Activated CD4-positive, alpha-beta T cell treated with anti-CD3 and anti-CD28 coated beads for 48 hours (primary cell): Measurements from ENCODE around the gene BAD.
"Not testable (repeated sequence)": the region's sequence is repeated elsewhere in the genome, so short reads cannot be mapped to it uniquely, and the experiment has no call there.

Experiments used
- DNase-seq: peaks from one replicate; pipeline ENCODE4 v3.0.0-alpha.2; 2020

BAD gene

GRCh38 chr11:64255135-64256128 lies 29.0 kb downstream of the BAD start:
- DNase-seq = no peak

- DNase-seq = no peak
Measured at GRCh38 chr11:64254326-64254725, 30.1 kb downstream of the BAD start.

DNA sequence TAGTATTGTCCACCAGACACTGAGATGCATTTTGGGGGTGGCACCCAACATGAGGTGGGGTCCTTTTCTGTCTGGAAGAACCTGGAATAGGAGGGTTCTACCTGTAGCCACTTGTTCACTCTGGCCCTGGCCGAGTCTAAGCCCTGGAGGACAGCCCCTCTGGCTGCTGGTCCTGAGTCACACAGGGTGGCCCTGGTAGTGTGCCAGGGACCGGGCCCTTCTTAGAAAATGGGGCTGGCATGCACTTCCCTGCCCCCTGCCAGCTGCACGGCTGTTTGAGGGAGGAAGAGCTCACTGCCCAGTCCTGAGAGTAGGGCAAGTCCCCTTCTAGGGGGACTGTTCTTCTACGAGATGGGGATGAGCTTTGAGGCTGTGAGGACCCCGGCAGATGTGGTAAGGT lies 31.0 kb downstream of the BAD start:
- no peak for DNase-seq

DNA sequence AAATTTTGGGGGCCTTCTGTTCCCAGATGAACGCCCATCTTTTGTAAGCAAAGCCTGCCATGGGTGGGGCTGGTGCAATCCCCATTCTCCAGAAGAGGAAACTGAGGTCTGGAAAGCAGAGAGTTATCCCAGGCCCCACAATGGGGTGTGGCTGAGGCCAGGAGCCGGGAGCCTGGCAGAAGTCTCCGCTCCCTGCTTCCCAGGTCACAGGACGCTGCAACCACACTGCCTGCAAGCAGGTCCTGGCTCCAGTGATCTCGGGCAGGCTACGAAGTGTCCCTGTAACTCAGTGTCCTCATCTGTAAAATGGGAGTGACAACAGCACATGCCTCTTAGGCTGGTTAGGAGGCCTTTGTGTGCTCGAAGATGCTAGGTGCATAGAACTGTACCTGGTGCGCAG lies 31.4 kb downstream of the BAD start:
- no peak for DNase-seq

DNA sequence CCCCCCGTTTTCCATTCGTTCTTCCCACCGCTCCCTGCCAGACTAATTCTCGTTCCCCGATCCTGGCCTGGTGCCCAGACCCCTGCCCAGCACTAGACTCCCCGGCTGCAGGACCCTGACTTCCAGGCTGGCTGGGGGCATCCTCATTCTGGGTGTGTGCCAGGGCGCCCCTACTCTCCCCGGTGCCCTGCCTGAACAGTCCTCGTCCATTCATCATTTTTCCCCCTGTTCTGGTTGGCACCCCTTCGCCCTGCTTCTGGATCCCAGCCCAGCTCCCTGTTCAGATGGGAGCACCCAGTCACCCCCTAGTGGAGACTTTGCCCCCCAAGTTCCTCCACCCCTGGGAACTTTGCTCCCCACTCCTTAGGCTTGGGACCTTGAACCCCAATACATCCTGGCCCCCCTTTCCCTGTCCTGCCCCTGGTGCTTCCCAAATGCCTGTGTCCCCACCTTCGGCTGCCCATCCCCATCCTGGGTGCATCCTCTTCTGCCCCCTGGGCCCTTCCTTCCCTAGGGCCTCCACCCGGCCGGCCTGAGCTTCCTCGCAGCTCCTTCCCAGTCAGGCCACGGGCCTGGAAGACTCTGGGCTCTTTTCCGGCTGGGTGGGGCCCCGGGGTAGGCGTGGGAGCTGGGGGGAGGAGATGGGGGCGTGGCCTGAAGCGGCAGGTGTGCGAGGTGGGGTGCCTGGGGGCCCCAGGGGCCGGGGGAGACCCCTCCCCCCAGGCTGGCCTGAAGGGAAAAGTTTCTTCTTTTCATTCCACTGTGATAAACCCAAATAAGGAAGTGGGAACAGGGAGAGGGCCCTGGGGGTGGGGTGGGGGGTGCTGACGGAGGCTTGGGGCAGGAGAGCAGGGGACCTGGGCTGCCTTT lies 32.2 kb downstream of the BAD start:
- peak; percentile 48 for DNase-seq

DNA sequence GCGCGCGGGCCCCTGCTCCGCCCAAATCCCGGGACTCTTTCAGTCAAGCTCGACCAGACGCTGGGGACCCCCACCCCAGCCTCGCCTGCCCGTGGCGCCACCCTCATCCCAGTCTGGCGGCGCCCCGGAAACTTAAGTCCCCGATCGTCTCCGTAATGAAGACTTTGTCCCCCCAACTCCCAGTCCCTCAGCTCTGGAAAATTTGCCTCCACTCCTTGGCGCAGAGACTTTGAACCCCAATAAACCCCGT lies 32.8 kb downstream of the BAD start:
- peak; percentile 28 for DNase-seq

DNA sequence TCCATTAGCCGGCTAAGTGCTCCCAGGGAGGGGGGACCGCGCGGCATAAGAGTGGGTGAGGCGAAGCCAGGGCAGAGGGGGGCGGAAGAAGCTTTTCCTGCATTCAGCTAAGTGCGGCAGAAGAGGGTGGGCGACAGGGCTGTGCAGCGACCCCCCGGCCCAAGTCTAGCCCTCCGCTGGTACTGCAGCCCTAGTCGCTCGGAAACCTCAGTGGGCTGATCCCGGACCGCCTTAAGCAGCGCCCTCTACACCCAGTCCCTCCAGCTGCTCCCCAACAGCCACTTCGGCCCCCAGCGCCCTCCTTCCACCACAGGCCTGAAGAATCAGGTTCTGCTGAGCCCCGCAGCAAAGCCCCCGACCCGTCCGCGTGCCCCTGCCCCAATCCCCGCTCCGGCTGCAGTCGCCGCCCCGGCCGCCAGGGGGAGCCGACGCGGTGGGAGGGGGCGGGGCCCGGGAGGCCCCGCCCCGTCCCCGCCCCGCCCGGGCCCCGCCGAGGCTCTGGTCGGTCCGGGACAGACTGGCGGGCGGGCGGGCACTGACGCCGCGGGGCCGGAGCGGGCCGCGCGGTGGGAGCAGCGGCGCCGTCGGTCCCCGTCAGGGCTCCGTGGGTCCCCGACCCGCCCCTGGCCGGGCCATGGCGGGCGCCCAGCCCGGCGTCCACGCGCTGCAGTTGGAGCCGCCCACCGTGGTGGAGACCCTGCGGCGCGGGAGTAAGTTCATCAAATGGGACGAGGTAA lies 33.3 kb downstream of the BAD start, which contains the start of gene PLCB3:
PLCB3 (plus strand) TSS at position 515 of the 737 bp plus-strand sequence; CDS start at position 635, 120 bp downstream.
- peak; percentile 70 for DNase-seq

GRCh38 chr11:64250415-64251015 lies 34.0 kb downstream of the BAD start:
- no peak for DNase-seq

DNA sequence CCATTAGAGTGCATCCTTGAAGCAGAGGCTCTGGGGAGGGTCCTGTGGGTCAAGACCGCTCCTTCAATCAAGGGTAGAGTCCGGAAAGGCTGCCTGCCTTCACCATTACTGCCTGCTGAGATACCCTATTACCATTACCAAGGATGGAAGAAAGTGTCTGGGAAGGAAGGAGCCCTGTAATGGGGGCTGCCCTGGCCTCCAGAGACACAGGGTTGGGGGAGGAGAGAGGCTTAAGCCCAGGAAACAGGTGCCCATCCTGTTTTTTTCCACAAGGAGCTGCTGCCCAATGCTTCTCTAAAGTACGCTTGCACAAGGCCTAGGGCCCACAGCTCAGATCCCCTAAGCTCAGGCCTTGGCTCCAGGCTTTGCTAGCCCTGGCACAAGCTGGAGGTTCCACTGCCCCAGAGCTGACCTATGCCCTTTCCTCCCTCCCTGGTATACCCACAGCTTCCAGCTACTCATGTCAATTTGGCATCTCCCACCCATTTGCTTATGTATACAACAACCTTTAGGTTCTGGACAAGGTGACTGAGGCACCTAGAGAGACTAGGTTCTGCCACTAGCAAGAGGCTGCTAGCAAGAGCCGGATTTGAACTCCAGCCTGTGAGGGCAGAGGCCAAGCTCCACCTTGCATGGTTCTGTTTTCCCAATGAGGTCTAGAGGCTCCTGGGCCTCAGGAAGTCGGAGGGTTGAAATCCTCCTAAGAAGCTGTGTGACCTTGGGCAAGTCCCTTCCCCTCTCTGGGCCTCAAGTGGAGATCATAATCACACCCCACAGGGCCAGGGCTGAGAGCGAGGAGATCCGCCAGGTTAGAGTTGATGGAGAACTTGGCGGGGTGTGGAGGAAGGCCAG lies 34.7 kb downstream of the BAD start:
- DNase-seq = no peak

DNA sequence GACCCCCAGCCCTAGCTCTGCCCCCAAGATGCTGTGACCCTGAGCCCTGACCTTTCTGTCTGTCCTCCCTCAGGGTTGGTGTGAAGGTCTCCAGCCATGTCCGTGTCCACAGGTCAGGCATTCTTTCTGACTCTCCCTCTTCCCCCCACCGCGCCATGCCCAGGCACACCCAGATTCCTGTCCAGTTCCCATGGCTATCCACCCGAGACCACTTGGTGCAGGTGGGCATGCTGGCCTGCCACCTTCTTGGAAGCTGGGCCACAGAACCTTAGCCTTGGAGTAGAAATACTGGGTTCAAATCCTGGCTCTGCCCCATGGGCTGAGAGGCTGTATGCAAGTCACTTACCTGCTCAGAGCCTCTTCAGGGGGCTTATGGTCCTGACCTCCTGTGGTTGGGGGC lies 35.4 kb downstream of the BAD start:
- no peak for DNase-seq

DNA sequence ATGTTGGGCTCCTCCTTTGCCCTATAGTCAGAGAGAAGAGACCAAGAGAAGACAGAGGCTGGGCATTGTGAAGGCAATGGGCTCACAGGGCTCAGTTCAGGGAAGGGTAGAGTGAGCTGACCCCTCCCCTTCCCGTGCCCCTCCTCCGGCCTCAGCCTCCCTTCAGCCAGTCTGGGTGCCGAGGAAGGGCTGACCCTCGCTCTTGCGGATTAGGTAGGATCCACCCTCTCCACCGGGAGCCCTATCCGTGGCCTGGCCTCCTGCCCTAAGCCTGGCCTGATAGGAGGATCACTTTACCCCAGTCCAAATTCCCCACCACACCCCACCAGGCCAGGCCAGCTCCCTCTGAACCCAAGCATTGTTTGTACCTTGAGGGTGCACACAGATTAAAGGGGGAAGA lies 35.9 kb downstream of the BAD start:
- no peak for DNase-seq

DNA sequence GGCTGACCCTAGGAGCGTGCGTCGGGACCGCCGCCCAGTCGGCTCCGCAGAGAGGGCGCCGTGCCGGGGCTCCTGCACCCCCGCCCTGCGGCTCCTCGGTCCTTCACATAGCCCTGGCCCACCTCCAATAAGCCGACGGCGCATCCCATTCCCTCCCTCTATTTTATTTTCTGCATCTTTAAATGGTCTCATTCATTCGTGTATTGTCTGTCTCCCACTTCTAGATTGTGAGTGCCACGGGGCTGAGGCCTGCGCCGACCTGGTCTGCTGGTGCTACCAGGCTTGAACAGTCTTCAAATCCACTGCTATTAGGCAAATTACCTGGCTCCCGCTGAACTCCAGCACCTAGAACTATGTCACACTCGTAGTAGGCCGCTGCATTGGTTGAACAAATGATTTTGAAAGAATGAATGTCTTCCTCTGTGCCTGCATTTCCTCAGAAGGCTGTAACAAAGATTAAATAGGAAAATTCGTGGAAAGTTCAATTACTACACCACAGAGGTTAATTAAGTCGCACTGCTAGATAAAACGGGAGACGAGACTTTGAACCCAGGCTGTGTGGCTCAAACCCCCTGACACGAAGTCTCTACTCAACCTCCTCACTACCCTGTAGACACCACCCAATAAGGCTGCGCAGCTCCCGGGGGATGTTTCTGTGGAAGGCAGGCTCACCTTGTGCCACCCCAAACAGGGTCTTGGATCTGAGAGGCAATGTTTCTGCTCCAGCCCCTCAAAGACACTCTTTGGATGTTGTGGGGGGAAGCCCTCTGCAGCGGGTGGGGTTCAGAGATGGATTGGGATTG lies 36.5 kb downstream of the BAD start:
- no peak for DNase-seq

GRCh38 chr11:64246871-64247728 lies 37.4 kb downstream of the BAD start, which contains the start of gene PPP1R14B:
PPP1R14B (minus strand) TSS chr11:64246943; CDS start chr11:64246673, 270 bp downstream.
- DNase-seq = peak; percentile 88

GRCh38 chr11:64246621-64246870 lies 37.9 kb downstream of the BAD start:
- DNase-seq = not testable (repeated sequence)

DNA sequence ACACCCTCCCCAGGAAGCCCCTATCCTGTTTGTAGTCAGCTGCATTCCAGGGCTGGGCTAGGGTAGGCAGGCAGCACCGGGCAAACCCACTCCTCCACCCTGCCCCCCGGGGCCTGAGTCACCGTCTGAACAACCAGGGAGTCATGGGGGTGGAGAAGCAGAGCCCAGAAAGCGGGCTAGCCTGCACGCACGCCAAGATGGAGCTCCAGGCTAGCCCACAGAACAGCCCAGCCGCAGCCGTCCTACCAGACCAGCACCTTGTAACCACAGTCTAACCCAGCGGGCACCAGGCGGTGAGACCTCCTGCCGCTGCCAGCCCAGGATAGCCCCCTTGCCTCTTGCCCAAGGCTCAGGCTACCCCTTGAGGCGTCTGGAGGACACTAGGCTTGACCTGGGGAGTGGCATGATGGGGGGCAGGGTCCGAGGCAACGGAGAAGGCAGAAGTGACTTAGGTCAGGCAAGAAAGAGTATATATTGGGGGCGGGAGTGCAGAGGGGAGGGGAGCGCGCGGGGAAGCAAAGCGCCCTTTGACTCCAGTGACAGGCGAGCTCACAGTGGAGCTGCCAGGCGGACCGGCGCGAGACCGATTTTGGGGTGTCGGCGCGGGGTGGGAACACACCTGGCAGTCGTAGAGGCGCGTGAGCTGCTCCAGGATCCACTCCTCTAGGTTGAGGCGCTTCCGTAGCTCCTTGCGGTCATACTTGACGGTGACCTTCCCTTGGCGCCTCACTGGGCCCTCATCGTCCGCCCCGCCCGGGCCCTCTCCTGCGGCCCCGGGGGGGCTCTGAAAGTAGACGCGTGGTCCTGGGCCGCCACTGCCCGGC lies 38.5 kb downstream of the BAD start:
- peak; percentile 88 for DNase-seq

- DNase-seq = peak; percentile 27
Measured at GRCh38 chr11:64245401-64245796, 39.1 kb downstream of the BAD start.

GRCh38 chr11:64244966-64245365 lies 39.5 kb downstream of the BAD start:
- no peak for DNase-seq

- no peak for DNase-seq
Measured at GRCh38 chr11:64244107-64244506, 40.4 kb downstream of the BAD start.

- no peak for DNase-seq
Measured at GRCh38 chr11:64243236-64243854, 41.1 kb downstream of the BAD start.
